ENCODE measurements around the gene WFIKKN1.

- TF ChIP-seq JUNB (IDR thresholded peaks at IDR 0.05; ENCODE audit: unreplicated experiment) (no peak), CTCF (conservative IDR thresholded peaks at IDR 0.05; ENCODE audit: low read depth in 2 of 2) (no peak), POLR2AphosphoS5 (IDR thresholded peaks at IDR 0.05; ENCODE audit: low read depth) (no peak; the same call in 1 of the 2 replicates), ETS1 (IDR thresholded peaks at IDR 0.05) (no peak), CREB1 (CRISPR knock-in tag; IDR thresholded peaks at IDR 0.05; ENCODE audit: low read depth) (no peak), EZH2phosphoT487 (IDR thresholded peaks at IDR 0.05; ENCODE audit: unreplicated experiment) (no peak), EZH2 (IDR thresholded peaks at IDR 0.05; ENCODE audit: low read depth, unreplicated experiment) (no peak), REST (IDR thresholded peaks at IDR 0.05; ENCODE audit: unreplicated experiment) (no peak), ZNF114 (CRISPR knock-in tag; IDR thresholded peaks at IDR 0.05) (no peak)
Observed at GRCh38 chr16:638034-638543, 7.3 kb downstream of the WFIKKN1 start.

All from GM23338 (cell line).